Measurements from ENCODE around the gene SPNS3.

Gene SPNS3

GRCh38 chr17:4436381-4436780 is 2.6 kb downstream of the SPNS3 start:
- DNase-seq: no peak

- no peak for DNase-seq
Observed at GRCh38 chr17:4436846-4437245, 3.1 kb downstream of the SPNS3 start.

GRCh38 chr17:4438162-4438944 is 4.6 kb downstream of the SPNS3 start:
- DNase-seq: no peak

- no peak for DNase-seq
Observed at GRCh38 chr17:4440021-4440420, 6.3 kb downstream of the SPNS3 start.

DNA sequence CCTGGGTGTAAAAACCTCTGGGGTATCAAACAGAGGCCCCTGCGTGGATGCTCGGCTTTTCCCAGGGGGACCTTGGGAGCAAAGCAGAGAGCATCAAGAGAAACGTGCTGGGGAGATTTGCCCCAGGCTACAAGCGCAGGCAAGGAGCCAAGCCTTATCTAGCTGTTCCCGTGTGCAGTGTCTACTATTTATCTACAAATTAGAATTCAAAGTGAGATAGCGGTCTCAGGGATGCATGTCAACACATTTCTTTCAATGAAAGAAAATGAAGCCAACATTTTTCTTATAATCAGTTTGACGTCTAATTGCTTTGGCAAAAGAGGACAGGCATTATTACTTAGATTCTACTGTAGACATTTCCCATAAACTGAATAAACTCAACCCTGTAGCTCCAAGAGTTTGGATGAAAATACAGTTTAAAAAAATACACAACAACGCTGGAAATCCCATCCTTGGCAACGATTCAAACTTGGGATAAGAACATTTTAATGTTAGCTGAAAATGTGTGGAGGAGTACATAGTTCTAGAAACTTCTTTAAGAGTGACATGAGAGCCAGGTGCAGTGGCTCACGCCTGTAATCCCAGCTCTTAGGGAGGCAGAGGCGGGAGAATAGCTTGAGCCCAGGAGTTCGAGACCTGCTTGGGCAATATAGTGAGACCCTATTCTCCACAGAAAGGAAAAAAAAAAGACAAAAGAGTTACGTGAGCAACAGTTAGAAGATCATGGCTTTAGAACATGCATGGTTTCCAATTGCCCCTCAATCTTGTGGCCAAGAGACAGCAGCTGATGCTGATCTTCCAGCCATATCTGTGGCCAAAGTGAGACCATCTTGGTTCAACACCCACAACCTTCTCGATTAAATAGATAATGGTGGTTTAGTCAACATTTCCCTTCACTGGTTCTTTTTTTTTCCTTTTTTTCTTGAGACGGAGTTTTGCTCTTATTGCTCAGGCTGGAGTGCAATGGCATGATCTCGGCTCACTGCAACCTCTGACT is 7.2 kb downstream of the SPNS3 start:
- no peak for DNase-seq

GRCh38 chr17:4442582-4442981 is 8.8 kb downstream of the SPNS3 start:
- no peak for DNase-seq

- no peak for DNase-seq
Observed at GRCh38 chr17:4443476-4443875, 9.7 kb downstream of the SPNS3 start.

DNA sequence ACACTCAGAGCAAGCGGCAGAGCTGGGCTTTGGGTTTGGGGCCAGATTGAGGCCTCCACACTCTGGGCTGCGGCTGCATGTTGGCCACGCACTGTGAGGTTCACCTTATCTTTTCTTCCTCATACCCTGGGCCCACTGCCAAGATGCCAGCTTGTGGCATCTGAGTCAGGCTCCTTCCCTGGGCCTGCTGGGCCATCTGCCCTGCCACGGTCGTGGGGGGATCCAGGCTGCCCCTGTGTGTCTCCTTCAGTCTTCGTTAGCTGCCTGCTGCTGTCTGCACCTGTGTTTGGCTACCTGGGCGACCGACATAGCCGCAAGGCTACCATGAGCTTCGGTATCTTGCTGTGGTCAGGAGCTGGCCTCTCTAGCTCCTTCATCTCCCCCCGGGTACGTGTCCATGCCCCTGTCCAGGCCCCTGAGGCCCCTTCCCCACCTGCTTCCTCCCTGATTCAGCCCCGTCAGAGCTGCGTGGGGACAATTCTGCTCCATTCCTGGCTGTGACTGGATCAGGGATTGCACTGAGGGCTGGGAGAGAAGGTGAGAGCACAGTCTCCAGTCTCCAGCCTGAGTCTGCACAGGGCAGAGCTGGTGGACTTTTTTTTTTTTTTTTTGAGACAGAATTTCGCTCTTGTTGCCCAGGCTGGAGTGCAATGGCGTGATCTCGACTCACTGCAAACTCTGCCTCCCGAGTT is 11.2 kb downstream of the SPNS3 start:
- DNase-seq: no peak

DNA sequence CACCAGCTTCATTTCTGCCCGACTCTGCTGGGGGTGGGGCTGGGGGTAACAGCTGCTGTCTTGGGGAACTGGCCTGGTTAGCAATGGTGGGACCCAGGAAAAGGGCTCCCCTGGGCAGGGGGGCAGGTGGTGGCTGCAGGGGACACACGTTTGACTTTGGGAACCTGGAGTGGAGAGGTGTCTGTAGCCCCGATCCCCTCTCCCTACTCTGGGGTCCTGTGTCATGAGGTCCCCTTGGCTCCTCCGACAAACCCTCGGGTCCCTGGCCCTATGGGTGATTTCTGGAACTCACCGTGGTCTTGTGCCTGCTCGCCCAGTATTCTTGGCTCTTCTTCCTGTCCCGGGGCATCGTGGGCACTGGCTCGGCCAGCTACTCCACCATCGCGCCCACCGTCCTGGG is 12.0 kb downstream of the SPNS3 start:
- DNase-seq: no peak

DNA sequence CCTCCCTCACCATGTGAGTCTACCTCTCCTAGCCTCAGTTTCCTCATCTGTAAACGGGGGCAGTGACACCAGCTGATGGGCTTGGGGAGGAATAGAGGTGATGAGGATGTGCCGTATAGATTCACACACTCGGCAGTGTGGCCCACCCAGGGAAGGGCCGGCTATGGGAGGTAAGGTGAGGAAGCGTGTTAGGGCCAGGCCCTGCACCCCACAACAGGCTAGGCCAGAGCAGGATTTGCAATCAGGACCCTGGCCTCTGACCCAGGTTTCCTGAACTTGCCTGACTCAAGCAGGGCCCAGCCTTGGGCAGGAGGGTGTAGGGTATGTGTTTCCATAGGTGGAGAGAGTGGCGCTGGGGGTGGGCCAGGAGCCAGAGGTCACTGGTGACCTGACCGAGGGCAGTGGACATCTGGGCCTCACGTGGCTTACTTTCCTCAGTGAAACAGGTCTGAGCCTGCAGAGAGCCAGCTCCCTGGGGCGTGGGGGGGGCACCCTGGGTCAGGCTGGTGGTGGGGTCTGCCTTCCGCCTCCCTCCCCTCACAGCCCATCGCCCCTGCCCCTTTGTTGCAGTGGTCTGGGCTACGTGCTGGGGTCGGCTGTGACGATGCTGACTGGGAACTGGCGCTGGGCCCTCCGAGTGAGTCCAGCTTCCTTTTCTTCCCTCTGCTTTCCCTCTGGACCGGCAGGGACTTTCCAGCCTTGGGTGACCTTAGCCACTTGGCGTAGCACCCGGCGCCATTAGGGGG is 12.8 kb downstream of the SPNS3 start:
- DNase-seq: no peak

- no peak for DNase-seq
Observed at GRCh38 chr17:4448197-4448980, 14.6 kb downstream of the SPNS3 start.

- DNase-seq: no peak
Observed at GRCh38 chr17:4449736-4450135, 16.0 kb downstream of the SPNS3 start.

GRCh38 chr17:4450710-4451316 is 17.1 kb downstream of the SPNS3 start:
- no peak for DNase-seq

GRCh38 chr17:4453812-4454591 is 20.3 kb downstream of the SPNS3 start:
- no peak for DNase-seq

- DNase-seq: no peak
Observed at GRCh38 chr17:4460661-4461060, 26.9 kb downstream of the SPNS3 start.

DNA sequence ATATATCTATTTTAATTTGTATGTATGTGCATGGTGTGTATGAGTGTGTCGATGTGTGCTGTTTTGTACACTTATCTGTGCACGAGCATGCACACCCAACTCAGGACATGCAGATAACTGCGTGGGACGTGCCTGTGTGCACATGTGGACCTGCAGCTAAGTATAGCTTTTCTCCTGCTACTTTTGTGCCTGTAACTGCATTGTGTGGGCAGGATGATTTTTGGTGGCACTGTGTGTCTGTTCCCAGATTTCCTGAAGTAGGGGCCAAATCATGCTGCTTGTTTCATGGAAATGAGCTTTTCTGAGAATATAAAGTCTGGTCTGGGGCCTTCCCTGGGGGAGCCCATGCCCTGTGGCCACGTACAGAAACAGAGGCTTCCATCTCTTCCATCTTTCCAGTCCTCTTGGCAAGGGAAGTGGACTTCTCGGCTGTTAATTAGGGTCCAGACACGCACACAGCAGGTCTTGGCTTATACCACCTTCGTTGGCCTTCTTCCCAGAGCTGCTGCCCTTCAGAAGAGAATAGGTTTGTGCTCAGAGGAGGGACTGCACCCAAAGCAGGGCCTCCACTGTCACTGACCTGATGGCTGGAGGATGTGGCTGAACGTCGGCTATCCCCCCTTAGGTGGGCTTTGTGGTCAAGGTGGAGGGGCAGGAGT is 30.2 kb downstream of the SPNS3 start:
- DNase-seq: no peak

GRCh38 chr17:4465786-4466185 is 32.0 kb downstream of the SPNS3 start:
- DNase-seq: no peak

GRCh38 chr17:4467287-4467686 is 33.5 kb downstream of the SPNS3 start:
- no peak for DNase-seq

DNA sequence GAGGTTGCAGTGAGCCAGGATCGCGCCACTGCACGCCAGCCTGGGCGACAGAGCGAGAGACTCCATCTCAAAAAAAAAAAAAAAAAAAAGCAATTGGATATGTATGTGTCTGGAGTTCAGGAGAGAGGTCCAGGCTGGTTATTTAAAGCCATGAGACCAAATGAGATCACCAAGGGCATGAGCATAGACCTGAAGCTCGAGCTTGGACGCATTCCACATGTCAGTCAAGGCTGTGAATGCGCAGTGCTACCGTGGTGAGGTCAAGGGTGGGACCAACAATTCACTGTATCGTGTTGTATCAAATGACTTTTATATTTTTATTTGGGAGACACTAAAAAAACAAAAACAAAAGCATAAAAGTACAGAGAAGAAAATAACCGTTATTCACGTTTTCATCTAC is 35.8 kb downstream of the SPNS3 start:
- DNase-seq: no peak

GRCh38 chr17:4472286-4472685 is 38.5 kb downstream of the SPNS3 start:
- no peak for DNase-seq
